ENCODE results near the gene MAML3. TPM values are rescaled to one million over a fixed set of nuclear protein-coding genes. Genes with fewer than 3 reads are reported as not detected.

Gene MAML3
- polyA plus RNA-seq, 5 donors, result 13.3 to 19.2 (median 16.8) TPM

DNA sequence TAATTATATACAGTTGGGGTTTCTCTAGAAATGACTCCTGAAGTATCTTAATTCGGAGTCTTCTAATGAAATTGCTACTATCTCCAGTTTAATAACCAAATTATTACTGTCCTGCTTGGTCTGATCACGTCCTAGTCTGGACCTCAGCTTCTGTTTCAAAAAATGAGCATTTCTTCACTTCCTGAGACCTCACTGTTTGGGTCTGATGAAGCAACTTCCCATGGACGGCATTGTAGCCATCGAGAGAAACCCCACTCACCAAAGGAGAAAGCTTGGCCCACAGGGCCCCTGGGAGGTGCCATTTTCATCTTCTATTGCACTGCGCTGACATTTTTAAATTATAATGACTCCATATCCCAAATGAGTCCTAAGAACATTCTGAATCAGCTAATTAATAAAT lies 310.3 kb downstream of the MAML3 start:
- DNase-seq, result no peak

DNA sequence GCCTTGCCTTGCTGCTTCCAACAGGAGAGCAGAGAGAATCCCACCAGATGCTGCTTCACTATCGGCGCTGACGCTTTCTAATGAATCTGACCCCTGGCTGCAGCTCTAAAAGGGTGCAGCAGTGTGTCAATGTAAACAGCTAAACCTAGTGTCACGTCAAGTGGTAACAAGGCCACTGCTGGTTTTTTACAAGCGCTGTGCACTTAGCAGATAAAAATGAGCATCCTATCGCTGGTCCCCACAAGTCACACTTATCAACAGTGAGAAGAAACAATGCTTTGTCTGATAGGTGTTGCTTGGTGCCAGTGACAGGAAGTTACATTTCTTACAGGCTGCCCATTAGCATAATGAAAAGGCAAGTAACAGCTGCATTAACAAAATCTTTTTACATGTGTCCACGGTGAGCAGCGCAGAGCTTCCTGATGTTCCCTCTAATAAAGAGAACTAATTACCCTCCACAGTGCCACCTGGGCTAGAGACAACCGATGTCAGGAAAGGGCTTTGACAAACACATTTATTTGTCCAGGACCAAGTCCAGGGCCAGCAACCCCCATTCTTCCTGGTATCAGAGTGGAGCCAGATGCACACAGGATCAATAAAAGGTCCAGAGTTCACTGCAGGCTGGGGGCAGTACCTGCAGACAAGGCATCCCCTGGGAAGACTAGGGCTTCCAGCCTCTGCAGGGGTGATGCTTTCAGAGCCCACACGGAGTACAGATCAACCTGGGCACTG lies 312.4 kb downstream of the MAML3 start:
- no peak for DNase-seq

DNA sequence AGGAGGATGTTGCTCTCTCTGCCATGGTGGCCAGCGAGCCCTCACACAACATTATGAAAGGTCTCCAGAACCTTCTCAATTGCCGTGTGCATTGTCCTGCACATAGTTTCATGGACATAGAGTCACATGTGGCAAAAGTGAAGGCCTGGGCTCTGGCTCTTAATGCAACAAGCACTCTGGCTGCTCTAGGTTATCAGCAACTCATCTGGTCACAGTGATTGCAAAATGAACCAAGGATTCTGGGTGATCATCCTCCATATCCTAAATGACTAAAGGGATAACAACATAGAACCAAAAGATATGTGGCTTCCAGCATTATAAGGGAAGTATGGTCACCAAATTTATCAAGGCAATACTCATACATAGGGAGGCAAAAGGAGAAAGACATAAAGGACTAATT lies 313.2 kb downstream of the MAML3 start:
- no peak for DNase-seq

DNA sequence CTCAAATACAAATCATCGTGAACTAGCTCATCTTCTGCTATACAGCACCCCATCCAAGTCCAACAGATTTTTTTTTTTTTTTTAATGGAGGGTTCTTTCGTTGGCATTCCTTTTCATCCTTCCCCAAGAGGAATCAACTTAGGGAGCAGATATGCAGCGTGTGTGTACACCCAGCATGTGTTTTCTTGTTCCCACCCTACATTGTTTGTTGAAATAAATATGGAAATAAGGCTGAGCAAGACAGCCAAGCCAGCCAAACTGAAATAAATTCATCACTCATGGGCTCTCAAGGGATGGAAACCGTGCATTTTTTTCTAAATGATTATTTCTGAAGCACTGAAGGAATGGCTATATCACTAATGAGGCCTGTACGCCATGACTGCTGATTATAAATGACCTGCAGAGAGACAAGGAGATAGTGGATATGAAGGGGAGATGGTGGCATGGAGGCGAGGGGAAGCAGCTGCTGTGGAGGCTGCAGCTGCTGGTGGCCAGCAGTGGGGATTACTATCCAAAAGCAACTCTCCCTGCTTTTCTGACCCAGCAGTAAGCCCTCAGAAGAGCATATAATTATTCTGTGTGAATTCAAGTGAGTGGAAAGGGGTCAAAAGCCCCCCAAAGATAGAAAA lies 314.5 kb downstream of the MAML3 start:
- peak; percentile 80 to 81 for DNase-seq

DNA sequence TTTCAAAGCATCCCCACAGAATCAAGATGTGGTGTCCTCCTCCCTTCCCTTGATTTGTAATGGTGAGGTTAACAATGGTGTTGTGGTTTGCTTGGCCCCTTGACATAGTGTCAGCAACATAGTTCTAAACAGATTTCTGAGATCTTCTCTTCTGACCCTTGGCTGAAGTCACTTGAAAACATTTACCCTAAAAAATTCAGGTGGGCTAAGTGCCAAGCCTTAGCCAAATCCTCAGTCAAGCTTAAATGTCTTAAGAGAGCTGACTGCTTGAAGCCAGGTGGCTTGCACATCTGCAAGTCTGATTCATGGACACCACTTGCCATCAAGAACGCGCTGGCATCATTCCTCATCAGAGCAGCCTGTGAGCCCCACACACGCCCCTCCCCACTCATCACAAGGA lies 315.2 kb downstream of the MAML3 start:
- no peak for DNase-seq

DNA sequence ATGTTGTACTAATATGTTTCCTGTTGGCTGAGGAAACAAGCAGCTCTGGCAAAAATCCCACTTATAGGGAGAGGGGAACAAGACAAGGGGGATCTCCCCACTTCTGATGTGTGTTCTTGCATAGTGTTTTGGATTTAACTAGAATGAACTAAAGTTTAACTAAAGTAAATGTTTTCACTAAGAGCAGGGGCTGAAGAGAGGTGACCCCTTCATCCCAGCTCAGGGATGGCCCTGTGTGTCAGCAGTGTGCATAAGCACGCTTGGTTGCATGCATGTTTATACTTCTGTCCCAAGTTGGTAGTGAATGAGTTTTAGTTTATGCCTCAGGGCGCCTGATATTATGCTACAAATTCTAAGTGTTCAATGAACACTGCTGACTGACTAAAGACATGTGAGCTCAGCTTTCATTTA lies 319.0 kb downstream of the MAML3 start:
- DNase-seq, result peak in 1 of 2 donors; percentile 32

DNA sequence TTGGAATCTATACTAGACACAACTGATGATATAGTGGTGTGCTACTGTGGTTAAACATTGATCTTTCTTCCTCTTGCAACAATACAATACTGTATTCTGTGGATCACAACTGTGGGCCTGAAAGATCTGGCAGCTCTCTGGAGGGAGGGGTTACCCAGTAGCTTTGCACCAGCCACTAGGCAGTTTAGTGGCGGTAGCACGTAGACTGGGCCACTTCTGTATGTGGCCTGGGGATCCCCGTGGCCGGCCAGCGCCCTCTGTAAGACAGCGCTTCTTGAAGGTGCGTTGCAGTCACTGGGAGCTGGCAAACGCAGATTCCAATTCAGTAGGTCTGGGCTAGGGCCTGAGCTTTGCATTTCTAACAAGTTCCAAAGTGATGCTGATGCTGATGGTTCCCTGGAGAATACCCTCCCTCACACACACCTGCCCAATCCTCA lies 319.7 kb downstream of the MAML3 start:
- DNase-seq, result no peak

DNA sequence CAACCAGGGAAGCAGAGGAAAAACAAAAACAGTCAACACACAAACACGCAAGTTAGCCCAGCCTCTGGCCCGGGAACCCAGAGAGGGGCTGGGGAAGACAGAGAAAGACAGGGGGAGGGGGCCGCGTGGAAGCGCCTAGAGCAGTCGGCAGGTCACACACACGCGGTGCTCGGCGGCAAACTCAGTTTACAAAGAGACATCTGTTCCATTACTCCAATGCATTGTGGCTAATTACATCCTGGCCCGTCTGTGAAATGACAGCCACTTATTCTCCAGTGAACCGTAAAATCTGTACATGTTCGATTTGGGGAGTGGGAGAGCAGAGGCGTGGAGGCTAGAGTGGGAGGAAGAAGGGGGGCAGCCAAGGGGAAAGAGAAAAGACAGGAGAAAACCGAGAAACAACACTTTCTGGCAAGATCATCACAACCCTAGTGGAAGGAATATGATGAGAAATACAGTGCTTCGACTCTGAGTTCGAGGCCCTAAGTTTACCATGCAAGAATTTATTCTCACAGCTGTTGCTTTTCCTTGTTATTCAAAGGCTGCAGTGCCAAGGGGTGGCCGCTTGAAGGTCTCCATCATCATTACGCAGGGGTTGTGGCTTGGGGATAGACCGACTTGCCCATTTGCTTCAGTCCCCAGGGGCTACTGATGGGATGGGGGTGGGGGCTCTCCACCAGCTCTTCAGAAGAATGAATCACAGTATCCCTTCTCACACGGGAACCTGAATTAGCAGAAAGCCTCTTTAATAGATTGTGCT lies 320.7 kb downstream of the MAML3 start:
- DNase-seq, result no peak

DNA sequence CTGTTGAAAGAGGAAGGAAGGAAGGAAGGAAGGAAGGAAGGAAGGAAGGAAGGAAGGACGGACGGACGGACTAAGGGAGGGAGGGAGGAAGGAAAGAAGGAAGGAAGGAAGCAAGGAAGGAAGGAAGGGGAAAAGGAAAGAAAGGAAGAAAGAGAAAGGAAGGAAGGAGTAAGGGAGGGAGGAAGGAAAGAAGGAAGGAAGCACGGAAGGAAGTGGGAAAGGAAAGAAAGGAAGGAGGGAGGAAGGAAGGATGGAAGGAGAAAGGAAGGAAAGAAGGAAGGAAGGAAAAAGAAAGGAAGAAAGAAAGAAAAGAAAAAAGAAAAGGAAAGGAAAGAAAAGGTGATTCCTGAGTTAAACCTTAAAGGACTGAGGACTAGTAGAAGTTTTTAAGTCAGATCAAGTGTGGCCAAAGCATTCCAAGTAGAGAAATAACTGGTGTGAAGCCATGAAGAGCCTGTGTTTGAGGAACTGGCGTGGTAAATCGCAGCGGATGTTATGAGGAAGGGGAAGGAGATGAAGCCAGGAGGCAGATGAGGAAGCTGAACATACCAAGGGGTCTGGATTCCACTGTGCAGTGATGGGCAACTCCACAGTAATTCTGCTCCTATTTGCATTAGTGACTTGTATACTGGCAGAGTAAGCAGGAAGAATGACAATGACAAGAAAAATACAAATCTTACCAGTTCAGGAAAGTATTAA lies 324.9 kb downstream of the MAML3 start:
- no peak for DNase-seq

DNA sequence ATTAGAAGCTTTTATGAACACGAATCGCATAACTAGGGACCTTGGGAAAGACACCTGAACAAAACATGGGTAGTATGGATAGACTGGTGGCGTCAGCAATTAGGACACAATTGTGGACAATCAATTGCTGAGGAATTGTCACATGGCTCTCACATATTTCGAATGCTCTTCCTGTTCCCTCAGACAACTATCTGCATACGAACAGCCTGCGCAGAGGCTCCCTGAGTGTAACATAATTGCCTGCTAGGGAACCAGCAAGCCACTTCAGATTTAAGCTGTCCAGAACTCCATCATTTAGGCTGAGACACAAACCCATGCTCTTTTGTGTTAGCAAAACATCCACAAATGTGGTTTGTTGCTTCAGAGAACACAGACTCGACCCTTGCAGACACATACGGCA lies 327.6 kb downstream of the MAML3 start:
- DNase-seq, result no peak

DNA sequence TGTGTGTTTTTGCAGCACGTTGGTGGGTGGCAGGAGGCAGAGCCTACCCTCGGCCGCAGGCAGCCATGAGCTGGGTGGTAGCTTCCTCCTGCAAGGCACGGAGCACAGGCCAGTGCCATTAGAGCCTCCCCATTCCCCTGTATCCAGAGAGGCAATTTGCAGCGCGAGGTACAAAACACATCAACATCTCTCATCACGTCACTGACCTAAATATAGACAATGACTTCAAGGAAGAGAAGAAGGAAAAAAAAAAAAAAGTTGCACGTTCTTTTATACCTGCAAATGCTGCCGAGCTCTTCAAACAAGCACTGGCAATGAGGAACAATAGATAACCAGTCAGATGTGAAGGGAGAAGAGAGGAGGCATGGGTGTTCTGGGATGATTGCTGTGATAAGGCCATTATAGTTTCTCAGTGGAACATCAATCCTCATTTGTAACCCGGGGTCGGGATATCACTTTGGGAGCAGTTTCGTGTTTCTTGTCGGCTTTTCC lies 328.4 kb downstream of the MAML3 start:
- DNase-seq, result no peak

DNA sequence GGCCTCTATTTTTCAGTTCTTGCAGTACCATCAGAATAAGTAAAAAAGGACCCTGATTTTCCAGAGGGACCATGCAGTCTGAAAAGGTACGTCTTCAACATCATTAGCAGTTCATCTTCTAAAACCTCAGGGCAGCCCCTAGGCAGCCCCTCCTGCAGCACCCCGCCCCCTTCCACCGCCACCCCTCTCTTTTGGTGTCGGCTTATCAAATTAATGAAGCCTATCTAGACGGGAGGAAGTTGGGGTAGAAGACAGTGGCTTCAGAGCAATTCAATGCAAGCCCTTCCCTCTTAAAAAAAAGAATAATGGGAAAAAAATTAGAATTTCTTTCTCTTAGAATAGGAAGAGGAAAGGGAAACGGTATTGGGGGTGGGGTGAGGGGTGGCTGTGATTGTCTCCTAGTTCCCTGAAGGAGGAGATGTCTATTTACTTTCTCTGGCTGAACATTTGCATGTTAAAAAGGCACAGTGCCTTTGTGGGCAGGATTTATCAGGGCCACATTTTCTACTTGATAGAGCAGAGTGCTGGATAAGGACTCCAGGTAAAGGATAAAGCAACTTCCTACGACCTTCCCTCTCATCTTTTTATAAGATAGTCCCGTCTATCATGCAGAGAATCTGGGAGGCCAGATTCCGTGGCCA lies 329.0 kb downstream of the MAML3 start:
- no peak for DNase-seq

DNA sequence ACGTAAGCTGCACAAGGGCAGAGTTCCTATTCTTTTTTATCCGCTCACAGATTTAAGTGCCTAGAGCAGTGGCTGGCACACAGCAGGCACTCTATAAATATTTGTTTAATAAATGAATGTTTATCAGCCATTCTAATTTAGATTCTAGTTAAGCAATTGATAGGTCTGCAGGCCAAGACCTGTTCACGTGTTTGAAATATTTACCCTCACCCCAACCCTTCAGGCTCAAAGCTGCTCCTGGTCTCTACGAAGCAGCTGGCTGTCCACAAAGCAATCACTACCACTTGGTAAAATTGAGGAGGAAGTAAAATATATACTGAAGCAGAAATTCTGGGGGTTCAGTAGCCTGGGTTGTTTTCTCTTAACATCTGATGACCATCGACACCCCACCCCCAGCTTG lies 330.2 kb downstream of the MAML3 start:
- DNase-seq, result no peak

DNA sequence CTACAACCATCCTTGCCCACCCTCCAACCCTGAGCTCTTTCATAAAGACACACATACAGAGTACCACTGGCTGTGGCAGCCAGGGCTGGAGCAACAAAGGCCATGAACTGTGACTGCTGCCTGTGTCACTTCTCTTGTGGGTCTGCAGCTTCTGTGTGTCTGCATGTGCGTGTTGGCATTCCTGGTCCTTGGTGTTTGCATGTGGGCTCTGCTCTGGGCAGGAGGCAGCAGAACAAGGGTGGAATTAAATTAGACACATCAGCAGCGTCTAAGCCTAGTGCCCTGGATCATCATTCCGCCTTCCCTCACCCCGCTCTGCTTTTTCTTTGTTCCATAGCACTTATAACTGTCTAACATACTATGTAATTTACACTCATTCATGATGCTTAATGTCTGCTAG lies 330.6 kb downstream of the MAML3 start:
- DNase-seq, result no peak

DNA sequence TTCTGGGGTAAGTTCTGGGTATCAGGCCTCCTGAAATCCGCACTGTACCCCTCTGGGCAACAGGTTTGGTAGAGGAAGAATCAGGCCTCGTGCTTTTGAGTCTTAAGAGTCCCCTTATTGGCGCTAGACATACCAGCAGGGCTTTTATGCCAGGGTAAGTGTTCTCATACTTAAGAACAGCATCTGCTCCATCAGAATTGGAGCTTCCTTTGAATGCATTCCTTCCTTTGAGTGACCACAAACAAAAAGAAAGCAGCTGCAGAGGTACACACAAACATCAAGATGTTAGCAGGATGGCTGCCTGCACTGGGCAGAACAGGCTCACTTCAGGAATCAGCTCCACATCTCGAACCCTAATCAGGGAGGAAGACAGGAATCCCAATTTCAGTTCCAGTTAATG lies 331.6 kb downstream of the MAML3 start:
- DNase-seq, result no peak

DNA sequence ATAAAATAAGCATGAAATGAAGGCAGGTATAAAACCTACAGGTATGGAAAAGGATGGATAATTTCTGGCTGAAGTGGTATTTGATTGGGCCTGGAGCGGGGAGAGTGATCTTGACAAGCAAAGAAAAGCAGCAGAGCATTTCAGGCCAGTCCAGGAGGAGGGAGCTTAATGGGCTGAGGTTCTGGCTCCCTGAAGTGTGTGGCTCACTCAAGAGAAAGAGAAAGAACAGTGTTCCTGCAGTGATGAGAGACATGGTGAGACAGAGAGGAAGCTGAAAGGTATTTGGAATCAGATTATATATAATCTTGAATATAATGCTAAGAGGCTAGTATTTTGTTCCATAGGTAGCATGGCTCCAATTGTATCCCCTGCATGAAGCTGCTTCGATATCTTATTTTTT lies 334.9 kb downstream of the MAML3 start:
- DNase-seq, result no peak

DNA sequence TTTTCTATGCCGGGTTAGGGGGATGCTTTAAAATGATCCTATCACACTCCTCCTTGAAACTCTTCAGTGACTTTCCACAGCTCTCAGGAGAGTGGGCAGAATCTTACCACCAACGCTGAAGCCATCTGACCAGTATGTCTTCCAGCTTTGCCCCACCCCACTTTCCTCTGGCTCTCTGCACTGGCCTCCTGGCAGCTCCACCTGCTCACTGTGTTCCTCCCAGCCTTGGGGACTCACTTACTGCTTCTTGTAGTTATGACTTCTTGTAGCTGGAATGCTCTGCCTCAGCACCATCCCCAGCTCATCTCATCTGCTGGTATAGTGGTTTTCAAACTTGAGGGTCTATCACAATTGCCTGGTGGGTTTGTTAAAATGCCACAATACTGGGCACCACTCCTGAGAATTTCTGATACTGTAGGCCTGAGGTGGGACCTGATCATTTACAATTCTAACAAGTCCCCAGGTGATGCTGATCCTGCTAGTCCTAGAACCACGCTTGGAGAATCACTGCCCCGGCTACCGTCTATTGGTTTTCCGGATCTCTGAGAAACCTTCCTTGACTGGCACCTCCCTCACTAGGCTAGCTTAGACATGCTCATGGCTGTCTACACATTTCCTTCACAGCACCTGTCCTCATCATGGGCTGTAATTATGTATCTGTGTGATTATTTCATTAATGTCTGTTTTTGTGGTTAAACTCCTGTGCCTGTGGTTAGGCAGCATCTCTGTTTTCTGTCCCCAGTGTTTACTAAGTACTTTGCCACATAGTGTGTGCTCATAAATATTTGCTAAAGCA lies 336.1 kb downstream of the MAML3 start:
- DNase-seq, result no peak

DNA sequence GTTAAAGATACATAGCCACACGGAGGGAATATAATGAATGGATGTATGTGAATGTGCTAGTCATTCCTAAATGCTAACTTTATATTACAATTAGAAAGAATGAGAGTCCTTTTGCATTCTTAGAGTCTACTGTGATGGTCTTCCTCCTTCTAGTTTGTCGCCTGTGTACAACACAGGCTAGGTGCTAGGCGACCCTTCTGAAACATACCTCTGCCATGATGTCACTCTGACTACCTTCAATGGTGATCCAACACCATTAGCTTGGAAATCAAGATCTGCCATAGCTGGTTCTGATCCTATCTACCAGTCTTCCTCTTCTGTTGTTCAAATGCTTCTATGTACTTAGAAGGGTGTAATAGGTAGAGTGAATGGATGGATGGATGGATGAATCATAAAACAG lies 337.1 kb downstream of the MAML3 start:
- no peak for DNase-seq

DNA sequence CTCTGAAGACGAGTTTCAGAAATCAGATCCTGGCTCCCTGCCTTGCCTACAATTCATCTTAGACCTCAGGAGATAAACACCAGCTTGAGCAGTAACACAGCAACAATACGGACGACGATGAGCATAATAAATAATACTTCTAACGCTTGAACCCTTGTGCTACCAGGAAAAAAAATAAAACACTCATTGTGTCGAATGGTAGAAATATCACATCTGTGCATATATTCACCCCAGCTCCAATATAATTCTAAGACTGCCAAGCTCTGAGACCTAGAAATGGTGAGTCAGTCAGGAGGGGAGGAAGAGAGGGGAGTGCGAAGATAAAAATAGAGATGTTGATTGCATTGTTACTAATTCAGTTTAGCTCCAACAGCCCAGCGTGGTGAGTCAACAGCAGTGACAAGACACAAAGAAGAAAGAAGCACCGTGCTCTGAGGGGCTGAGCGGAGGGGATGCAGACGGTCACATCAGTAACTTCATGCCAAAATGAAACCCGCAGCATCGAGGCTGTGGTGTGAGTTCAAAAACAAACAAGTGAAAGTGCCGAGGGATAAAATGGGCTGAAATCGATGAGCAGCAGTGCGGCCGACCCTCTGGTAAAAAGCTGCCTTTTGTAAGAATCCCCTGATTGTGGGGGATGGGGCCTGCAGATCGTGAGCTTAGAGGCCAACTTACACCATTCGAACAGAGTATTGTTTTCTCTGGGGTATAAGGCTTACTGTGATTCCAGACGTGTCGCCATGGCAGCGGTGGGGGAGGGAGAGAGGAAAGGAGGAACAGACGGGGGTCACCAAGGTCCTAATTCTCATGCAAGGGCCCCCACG lies 338.0 kb downstream of the MAML3 start:
- DNase-seq, result no peak

All from right lung (tissue), 5 donors.